HG03025 (cell line): ENCODE results near the gene APBB2.

Experiments
- ATAC-seq: cut with Tn5 transposase; IDR thresholded peaks from one replicate; pipeline ENCODE4 v1.9.1; 2021; ENCODE audit warnings: mild to moderate bottlenecking, moderate library complexity; ENCODE audit not compliant: unreplicated experiment, low FRiP score

APBB2 gene

GRCh38 chr4:41216294-41217019 is 2.1 kb upstream of the APBB2 start:
- peak; percentile 56 for ATAC-seq

GRCh38 chr4:41215969-41216293 is 1.6 kb upstream of the APBB2 start:
- ATAC-seq: no peak

- no peak for ATAC-seq
Measured at GRCh38 chr4:41215155-41215554, 813 bp upstream of the APBB2 start.

- no peak for ATAC-seq
Measured at GRCh38 chr4:41214825-41215146, 444 bp upstream of the APBB2 start.

- peak; percentile 9 for ATAC-seq
Measured at GRCh38 chr4:41213625-41214135, 662 bp downstream of the APBB2 start.

- no peak for ATAC-seq
Measured at GRCh38 chr4:41212616-41213203, 1.6 kb downstream of the APBB2 start.

GRCh38 chr4:41211951-41212615 is 2.3 kb downstream of the APBB2 start:
- no peak for ATAC-seq

- no peak for ATAC-seq
Measured at GRCh38 chr4:41209901-41210300, 4.4 kb downstream of the APBB2 start.

GRCh38 chr4:41209187-41209586 is 5.2 kb downstream of the APBB2 start:
- no peak for ATAC-seq

- ATAC-seq: no peak
Measured at GRCh38 chr4:41207291-41207831, 7.0 kb downstream of the APBB2 start.

- ATAC-seq: no peak
Measured at GRCh38 chr4:41205854-41206460, 8.4 kb downstream of the APBB2 start.

- ATAC-seq: no peak
Measured at GRCh38 chr4:41205130-41205529, 9.2 kb downstream of the APBB2 start.

GRCh38 chr4:41204400-41204978 is 9.9 kb downstream of the APBB2 start:
- ATAC-seq: no peak

- no peak for ATAC-seq
Measured at GRCh38 chr4:41203841-41204240, 10.5 kb downstream of the APBB2 start.

- no peak for ATAC-seq
Measured at GRCh38 chr4:41202820-41203568, 11.3 kb downstream of the APBB2 start.

- ATAC-seq: no peak
Measured at GRCh38 chr4:41202356-41202755, 12.0 kb downstream of the APBB2 start.

GRCh38 chr4:41200486-41201017 is 13.8 kb downstream of the APBB2 start:
- ATAC-seq: no peak

GRCh38 chr4:41199788-41200187 is 14.6 kb downstream of the APBB2 start:
- ATAC-seq: no peak

GRCh38 chr4:41197996-41198395 is 16.3 kb downstream of the APBB2 start:
- ATAC-seq: no peak

- ATAC-seq: no peak
Measured at GRCh38 chr4:41197495-41197894, 16.8 kb downstream of the APBB2 start.
